HepG2 (cell line): ENCODE measurements around the gene BABAM1. TPM values are rescaled to one million over a fixed set of nuclear protein-coding genes. Genes with fewer than 3 reads are reported as not detected.

Experiments used
- ATAC-seq: fragments of 200-7000 bp; cut with Tn5 transposase; 3 replicates; pipeline ENCODE4 v1.9.1; 2020; ENCODE audit warnings: mild to moderate bottlenecking, moderate library complexity
- BruUV-seq: library from RNA; stranded (reverse); fragments of 400-500 nt; replicated peaks from 2 replicates; lab custom pipeline; 2021; lab: Mats Ljungman, UMichigan
- CTCF ChIA-PET: fragments of 300-600 bp; formaldehyde crosslinking; extraction: SDS; loops from one replicate; lab custom pipeline; 2021; ENCODE audit warnings: low total read pairs, inconsistent platforms, low intra/inter-chr PET ratio; lab: Yijun Ruan, JAX
- POLR2A ChIA-PET: fragments of 350-600 bp; sonication (Branson Sonifier 250); formaldehyde crosslinking; loops from one replicate; lab custom pipeline; 2020; ENCODE audit warnings: antibody characterized with exemption, inconsistent platforms; lab: Yijun Ruan, JAX
- DNase-seq: peaks from one replicate; pipeline ENCODE4 v3.0.0-alpha.2; 2015; ENCODE audit warnings: low spot score
- FAIRE-seq: peaks from 3 replicates; lab custom pipeline; 2011; peaks lifted over from hg19 to GRCh38; lab: Jason Lieb, UNC
- H2AFZ ChIP-seq: one replicate; pipeline ENCODE4 v1.6.1; 2011; ENCODE audit warnings: low read length, inconsistent platforms
- H3K27ac ChIP-seq: fragments of 300-600 bp; 3 replicates; pipeline ENCODE4 v1.8.0; 2011; ENCODE audit warnings: mixed run types, mild to moderate bottlenecking, mixed read lengths, low read length, inconsistent platforms; ENCODE audit not compliant: insufficient read depth; ENCODE audit errors: extremely low read length
- H3K27me3 ChIP-seq, 2 experiments: fragments of 200-600 bp in 1 of 2; 2 replicates in 1 of 2; 3 replicates in 1 of 2; pipeline versions ENCODE4 v1.6.0 to v1.8.0; 2011; ENCODE audit warnings: low read length in 2 of 2, mild to moderate bottlenecking in 2 of 2, moderate library complexity in 2 of 2, inconsistent platforms in 1 of 2; ENCODE audit not compliant: insufficient read depth in 2 of 2, control insufficient read depth in 1 of 2
- H3K36me3 ChIP-seq, 2 experiments: fragments of 200-600 bp in 1 of 2; replicated peaks in 1 of 2; 2 replicates in 1 of 2; 3 replicates in 1 of 2; pipeline versions ENCODE4 v1.5.1 to v1.8.0; 2011; ENCODE audit warnings: low read length in 2 of 2, inconsistent platforms in 1 of 2; ENCODE audit not compliant: insufficient read depth in 2 of 2, control insufficient read depth in 1 of 2
- H3K4me1 ChIP-seq: 2 replicates; pipeline ENCODE4 v1.5.1; 2012; ENCODE audit warnings: low read length, inconsistent platforms; ENCODE audit not compliant: insufficient read depth
- H3K4me2 ChIP-seq: 2 replicates; pipeline ENCODE4 v1.6.0; 2011; ENCODE audit warnings: low read depth, low read length, inconsistent platforms
- H3K4me3 ChIP-seq, 3 experiments: fragments of 200-600 bp in 1 of 3; sonication (generic), shearing (Covaris generic) in 1 of 3; replicated peaks in 1 of 3; 2 replicates each; pipeline ENCODE4 v1.5.1; 2011 to 2016; ENCODE audit warnings: low read length in 3 of 3, inconsistent platforms in 2 of 3, low read depth in 2 of 3, mild to moderate bottlenecking in 2 of 3, control low read depth in 1 of 3, mixed read lengths in 1 of 3; ENCODE audit not compliant: insufficient read depth in 1 of 3
- H3K79me2 ChIP-seq: one replicate; pipeline ENCODE4 v1.6.1; 2011; ENCODE audit warnings: low read length, inconsistent platforms; ENCODE audit not compliant: insufficient read depth
- H3K9ac ChIP-seq: 2 replicates; pipeline ENCODE4 v1.6.0; 2011; ENCODE audit warnings: mild to moderate bottlenecking, low read depth, low read length, inconsistent platforms; ENCODE audit not compliant: insufficient read depth
- H3K9me3 ChIP-seq: 2 replicates; pipeline ENCODE4 v1.5.1; 2012; ENCODE audit warnings: mild to moderate bottlenecking, low read length
- H4K20me1 ChIP-seq: 2 replicates; pipeline ENCODE4 v1.6.0; 2011; ENCODE audit warnings: inconsistent platforms, mild to moderate bottlenecking, low read length, moderate library complexity; ENCODE audit not compliant: insufficient read depth
- AGO2 ChIP-seq: fragments of 200-400 bp; formaldehyde crosslinking; optimal IDR thresholded peaks from 2 replicates; pipeline ENCODE3; 2017; ENCODE audit warnings: mild to moderate bottlenecking, low read depth, low read length, moderate library complexity
- HBP1 ChIP-seq: IDR thresholded peaks from 2 replicates; pipeline ENCODE4 v1.6.1; 2016; ENCODE audit warnings: low read depth, control low read depth
- POLR2G ChIP-seq: fragments of 200-400 bp; formaldehyde crosslinking; IDR thresholded peaks from 2 replicates; pipeline ENCODE4 v1.6.1; 2018; ENCODE audit warnings: mild to moderate bottlenecking, low read depth, low read length, moderate library complexity
- WGBS: methylation state at CpG from one replicate; pipeline ENCODE4 v1.1.6; 2017; ENCODE audit warnings: low lambda C conversion rate; 5-methylcytosine and 5-hydroxymethylcytosine counted together
- in situ Hi-C: cut with HindIII; loops from 2 replicates; pipeline ENCODE4 v1.10.0; 2017; ENCODE audit warnings: low pct_unique_long_range_greater_than_20kb; ENCODE audit not compliant: extremely low pct_ligation_motif_present
- intact Hi-C: fragments of 100-400 bp; cut with micrococcal nuclease; formaldehyde crosslinking; loops from one replicate; pipeline ENCODE4 v1.10.0; 2022; ENCODE audit not compliant: unreplicated experiment
- polyA plus RNA-seq, 8 experiments: library from polyadenylated mRNA; depleted of rRNA in 3 of 8; stranded (reverse) in 7 of 8; unstranded in 1 of 8; fragments of >200 nt; fragmentation: Illumina TruSeq in 4 of 8; extraction: Trizol in 4 of 8; gene quantifications; 2 replicates each; pipeline versions ENCODE4 v1.2.1 to v1.2.3, GENCODE V29; 2011 to 2016; ENCODE audit warnings: low read depth in 4 of 8, missing spikeins in 1 of 8, mixed read lengths in 1 of 8; ENCODE audit not compliant: insufficient read depth in 1 of 8
- total RNA-seq, 5 experiments: library from RNA; depleted of rRNA; stranded (reverse); fragments of >200 nt; fragmentation: Illumina TruSeq; extraction: Trizol; gene quantifications; 2 replicates each; pipeline ENCODE4 v1.2.3, GENCODE V29; 2016; ENCODE audit warnings: low read depth in 1 of 5

BABAM1 gene
- total and polyA plus RNA-seq, 2 of the 13 experiments (the other 11 are each of a cell fraction or from before 2014, with no cell fraction given): 70.0 to 82.0 TPM

- DNase-seq (no peak), FAIRE-seq (no peak), ATAC-seq (no peak)
- Histone ChIP-seq H3K4me2 (no peak overlapping the region), H3K9ac (no peak overlapping the region), H3K27me3 (no peaks in the 10 kb centered on the region), H3K4me3 (no peak overlapping the region), H3K36me3 (peaks cover 18 to 42% of the 10 kb centered on the region in 2 experiments), H3K4me1 (peaks cover 54% of the 10 kb centered on the region), H2AFZ (no peak overlapping the region), H4K20me1 (peaks cover 21% of the 10 kb centered on the region; the same call in 1 of the 2 replicates), H3K79me2 (peaks cover 30% of the 10 kb centered on the region), H3K27ac (no peak overlapping the region), H3K9me3 (no peaks in the 10 kb centered on the region)
- in situ Hi-C loops: no loop called here
- POLR2A ChIA-PET: interaction anchor here (0.8 to 9.0 kb wide), 3 partner anchors 8 to 30 kb away, joined by 4 to 178 read pairs (median 6); partner anchors contain the start of genes BABAM1, OCEL1 and USE1
- TF ChIP-seq HBP1 (CRISPR knock-in tag): no peak
- TF ChIP-seq POLR2G: 0 out of 2 replicates have a peak, but pooled peaks have one; percentile 0
- peak; percentile 75 for TF ChIP-seq AGO2
- 96% methylated on average over 18 of the region's 18 CpGs for WGBS
- CTCF ChIA-PET: no interaction called here
- no TSS peak for BruUV-seq
- intact Hi-C loops: no loop called here
These were observed 30.3 kb upstream of the BABAM1 start for GRCh38 chr19:17236811-17237543.
